Cortex of kidney (tissue), 1 donor: ENCODE measurements around the gene CBL.

ENCODE experiments used
- DNase-seq: peaks from one replicate; lab custom pipeline; 2025; lab: John Stamatoyannopoulos, UW

CBL gene

GRCh38 chr11:119347242-119347641 is 141.1 kb downstream of the CBL start:
- DNase-seq, result no peak

- no peak for DNase-seq
These were observed 141.9 kb downstream of the CBL start for GRCh38 chr11:119347940-119348605.

DNA sequence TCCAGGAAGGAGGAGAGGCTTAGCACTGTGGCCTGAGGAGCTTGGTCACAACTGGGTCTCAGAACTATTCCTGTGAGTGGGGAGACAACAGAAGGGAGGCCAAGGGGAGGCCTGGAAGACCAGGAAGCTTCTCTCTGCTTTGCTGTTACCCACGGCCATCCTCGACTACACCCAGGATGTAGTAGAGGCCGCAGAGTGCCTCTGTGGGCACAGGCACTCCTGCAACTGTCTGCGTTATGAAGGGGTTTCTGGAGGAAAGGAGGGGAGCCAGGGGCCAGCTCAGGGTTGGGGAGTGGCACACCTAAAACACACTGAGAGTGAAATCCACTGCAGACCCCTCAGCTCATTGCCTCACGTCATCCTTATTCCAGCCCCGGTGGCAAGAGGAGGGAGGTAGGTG is 144.2 kb downstream of the CBL start:
- no peak for DNase-seq

DNA sequence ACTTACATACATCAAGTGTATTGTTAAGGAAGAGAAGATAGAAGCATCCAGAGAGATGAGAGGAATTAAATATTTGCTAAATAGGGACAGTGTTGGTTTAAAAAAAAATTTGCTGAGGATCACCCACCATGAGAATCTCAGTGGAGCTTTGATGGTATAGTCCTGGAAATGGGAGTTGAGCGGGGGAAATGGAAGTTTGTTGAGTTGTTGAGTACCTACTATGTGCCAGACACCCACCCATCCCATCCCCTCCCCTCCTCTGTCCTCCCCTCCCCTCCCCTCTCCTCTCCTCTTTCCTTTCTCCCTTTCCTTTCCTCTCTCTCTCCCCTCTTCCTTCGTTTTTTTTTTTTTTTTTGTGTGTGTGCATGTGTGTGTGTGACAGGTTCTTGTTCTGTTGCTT is 145.1 kb downstream of the CBL start:
- no peak for DNase-seq

DNA sequence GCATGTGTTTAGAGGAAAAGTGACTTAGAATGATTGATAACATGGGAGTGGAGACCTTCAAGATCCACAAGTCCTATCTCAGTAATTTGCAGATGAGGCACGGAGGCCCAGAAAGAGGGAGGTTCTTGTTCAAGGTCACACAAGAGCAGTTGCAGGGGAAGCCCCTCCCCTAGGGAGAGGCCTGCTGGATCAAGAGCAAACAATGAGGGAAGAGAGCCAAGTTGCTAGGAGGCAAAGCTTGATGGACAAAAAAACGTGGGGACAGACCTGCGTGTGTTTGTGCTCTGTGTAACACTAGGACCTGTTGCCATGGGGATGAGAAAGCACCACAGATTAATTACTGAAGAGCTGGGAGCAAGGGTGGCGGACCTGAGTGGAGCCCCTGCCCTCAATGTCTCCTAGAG is 146.7 kb downstream of the CBL start:
- DNase-seq, result no peak

DNA sequence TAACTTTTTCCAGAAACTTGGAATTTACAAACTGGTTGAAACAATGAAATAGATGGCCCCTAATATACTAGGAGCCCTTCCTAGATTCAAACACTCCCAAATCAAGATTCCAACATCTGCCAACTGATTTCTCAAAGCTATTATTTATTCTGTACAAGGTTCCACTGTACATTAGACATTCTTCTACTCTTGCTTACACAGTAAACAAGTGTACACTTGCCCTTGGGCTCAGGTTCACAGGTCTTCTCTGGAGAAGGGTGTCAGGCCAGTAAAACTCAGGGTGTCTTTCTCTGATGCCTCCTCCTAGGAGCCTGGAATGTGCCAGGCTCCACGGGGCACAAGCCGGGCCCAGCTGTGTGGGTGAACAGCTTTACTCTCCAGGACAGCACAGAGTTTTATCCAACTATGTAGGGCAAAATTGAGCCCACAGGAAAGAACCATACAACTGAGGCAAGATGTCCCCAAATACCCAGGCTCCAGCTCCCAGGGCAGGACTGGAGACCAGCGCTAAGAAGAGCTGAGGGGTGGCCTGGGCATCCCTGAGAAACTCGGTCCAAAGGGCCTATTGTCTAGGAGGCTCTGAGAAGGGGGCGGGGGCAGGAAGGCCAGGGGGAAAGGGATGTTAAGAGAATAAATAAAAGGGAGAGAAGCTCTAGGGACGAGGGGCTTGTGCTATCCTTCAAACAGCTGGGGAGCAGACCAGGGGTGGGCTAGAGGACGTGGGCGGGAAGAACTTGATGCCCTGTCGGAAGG is 149.1 kb downstream of the CBL start:
- no peak for DNase-seq

DNA sequence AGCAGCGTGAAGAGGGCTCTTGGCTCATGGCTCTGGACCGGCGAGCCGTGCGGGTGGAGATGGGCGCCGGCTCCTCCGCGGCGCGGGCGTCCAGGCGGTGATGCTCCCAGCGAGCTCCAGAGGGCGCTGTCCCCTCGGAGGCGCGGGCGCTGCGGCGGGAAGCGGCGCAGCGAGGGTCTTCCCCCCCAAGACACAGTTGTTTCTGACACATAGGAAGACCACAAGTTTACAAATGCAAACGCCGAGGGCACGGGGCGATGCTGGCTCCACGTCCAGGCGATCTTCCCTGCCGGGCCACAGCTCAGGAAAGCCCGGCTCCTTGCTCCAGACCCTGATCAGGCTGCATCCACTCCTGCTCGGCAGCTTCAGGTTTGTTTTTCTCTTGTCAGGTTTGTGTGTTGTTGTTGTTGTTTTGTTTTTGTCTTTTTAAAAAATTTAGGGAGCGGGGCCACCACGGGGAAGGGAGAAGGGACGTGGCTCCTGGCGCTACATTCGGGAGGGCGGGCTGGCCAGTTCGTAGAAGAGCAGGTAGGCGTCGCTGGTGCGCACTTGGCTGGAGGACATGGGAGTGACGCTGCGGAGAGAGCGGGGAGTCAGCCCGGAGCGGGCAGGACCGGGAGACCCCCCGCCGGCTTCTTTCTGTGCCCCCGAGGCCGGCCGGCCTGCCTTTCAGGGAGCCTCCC is 150.4 kb downstream of the CBL start:
- no peak for DNase-seq

- DNase-seq, result no peak
These were observed 150.9 kb downstream of the CBL start for GRCh38 chr11:119357074-119357473.
